Measurements from ENCODE around the gene IARS1. TPM values are rescaled to one million over a fixed set of nuclear protein-coding genes. Genes with fewer than 3 reads are reported as not detected.

IARS1 gene
- total and polyA plus RNA-seq, 2 of the 8 experiments (the other 6 are each of a cell fraction or from before 2014, with no cell fraction given) = 74.9 to 243 TPM

DNA sequence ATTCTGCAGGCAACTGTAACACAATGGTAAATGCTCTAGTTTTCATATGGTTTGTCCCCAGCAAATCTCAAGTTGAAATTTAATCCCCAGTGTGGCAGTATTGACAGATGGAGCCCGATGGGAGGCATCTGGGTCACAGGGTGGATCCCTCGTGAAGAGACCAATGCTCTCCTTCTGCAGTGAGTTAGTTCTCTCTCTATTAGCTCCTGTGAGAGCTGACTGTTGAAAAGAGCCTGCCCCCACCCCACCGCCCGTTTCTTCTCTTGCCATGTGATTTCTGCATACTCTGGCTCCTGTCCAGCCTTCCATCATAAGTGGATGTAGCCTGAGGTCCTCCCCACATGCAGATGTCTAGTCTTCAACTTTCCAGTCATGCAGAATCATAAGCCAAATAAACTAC, 27.0 kb downstream of the IARS1 start:
- no peaks in the 10 kb centered on the region for H3K4me1 ChIP-seq (replicated peaks in 1 of 4; ENCODE audit: control insufficient read depth in 3 of 4, insufficient read depth in 4 of 4, low read length in 3 of 4)
- H3K23me2 ChIP-seq (ENCODE audit: low read depth, low read length) = no peaks in the 10 kb centered on the region
- H2BK5ac ChIP-seq (ENCODE audit: low read depth, low read length) = no peak overlapping the region
- H3K79me2 ChIP-seq (ENCODE audit: control insufficient read depth in 1 of 2, insufficient read depth in 2 of 2, low read length in 2 of 2) = no peaks in the 10 kb centered on the region
- H2AK5ac ChIP-seq (ENCODE audit: low read depth, low read length) = no peak overlapping the region
- no peak overlapping the region for H3K4me3 ChIP-seq (ENCODE audit: extremely low read depth in 1 of 4, insufficient read depth in 2 of 4, low read depth in 3 of 4, low read length in 4 of 4)
- no peak overlapping the region for H2AFZ ChIP-seq (ENCODE audit: low read length)
- H2BK20ac ChIP-seq (ENCODE audit: low read length) = no peak overlapping the region
- no peak overlapping the region for H2BK12ac ChIP-seq (ENCODE audit: low read depth, low read length)
- H4K5ac ChIP-seq (ENCODE audit: insufficient read length, low read depth, low read length) = no peak overlapping the region
- H3K23ac ChIP-seq (ENCODE audit: insufficient read length) = no peak overlapping the region
- H3K79me1 ChIP-seq (ENCODE audit: low read depth, low read length) = no peaks in the 10 kb centered on the region
- FAIRE-seq = no peak
- no peak overlapping the region for H4K8ac ChIP-seq (ENCODE audit: extremely low read depth, insufficient read depth, low read length)
- no peak overlapping the region for H3K9ac ChIP-seq (replicated peaks in 1 of 4; ENCODE audit: extremely low read depth in 1 of 4, low read depth in 3 of 4, low read length in 3 of 4)
- no peak overlapping the region for H3K4me2 ChIP-seq (ENCODE audit: insufficient read depth in 1 of 2, low read depth in 2 of 2, low read length in 2 of 2)
- H3K27ac ChIP-seq (ENCODE audit: low read depth, low read length) = no peak overlapping the region
- H3K36me3 ChIP-seq (ENCODE audit: control insufficient read depth in 2 of 4, insufficient read depth in 4 of 4, low read length in 3 of 4) = peaks cover 66 to 100% (median 95%) of the 10 kb centered on the region in 4 experiments
- H3K9me3 ChIP-seq (ENCODE audit: insufficient read depth in 2 of 2, low read depth in 1 of 2, low read length in 1 of 2) = no peaks in the 10 kb centered on the region
- peaks cover 4 to 7% of the 10 kb centered on the region in 2 experiments for H4K20me1 ChIP-seq (replicated peaks in 1 of 2; ENCODE audit: control insufficient read depth in 1 of 2, insufficient read depth in 2 of 2, low read length in 2 of 2)
- no peak overlapping the region for H2BK15ac ChIP-seq (ENCODE audit: low read length)
- WGBS, 2 experiments (ENCODE audit: extremely low coverage in 1 of 2, insufficient coverage in 1 of 2, insufficient read length in 1 of 2, insufficient replicate concordance in 2 of 2, low coverage in 1 of 2, low lambda C conversion rate in 2 of 2, missing lambda C conversion rate in 1 of 2) = 92% methylated on average over 4 of the region's 4 CpGs; no CpG with 5 or more reads in 1 of the 2 experiments
- no peaks in the 10 kb centered on the region for H3K27me3 ChIP-seq (replicated peaks in 1 of 4; ENCODE audit: control insufficient read depth in 3 of 4, extremely low read depth in 1 of 4, insufficient read depth in 3 of 4, low read length in 3 of 4)
- no peak for TF ChIP-seq MAFK (IDR thresholded peaks at IDR 0.05; ENCODE audit: low read depth, low read length)
- no peak for TF ChIP-seq SIX5 (IDR thresholded peaks at IDR 0.05; ENCODE audit: low read depth, low read length)
- TF ChIP-seq FOSL1 (IDR thresholded peaks at IDR 0.05; ENCODE audit: insufficient read depth, low read depth, low read length) = no peak
- no peak for TF ChIP-seq POLR2AphosphoS5 (IDR thresholded peaks at IDR 0.05; ENCODE audit: low read depth, low read length)
- TF ChIP-seq SUZ12 (IDR thresholded peaks at IDR 0.05; ENCODE audit: low read length) = no peak
- no peak for TF ChIP-seq GTF2F1 (IDR thresholded peaks at IDR 0.05; ENCODE audit: borderline replicate concordance, low read depth, low read length)
- no peak for TF ChIP-seq BCL11A (IDR thresholded peaks at IDR 0.05; ENCODE audit: low read depth in 2 of 2, low read length in 2 of 2)
- TF ChIP-seq SP1 (IDR thresholded peaks at IDR 0.05; ENCODE audit: low read depth, low read length) = no peak
- no peak for TF ChIP-seq POU5F1 (IDR thresholded peaks at IDR 0.05; ENCODE audit: low read depth, low read length)
- no peak overlapping the region for H3K14ac ChIP-seq (ENCODE audit: insufficient read length)
- H3K4ac ChIP-seq (replicated peaks; ENCODE audit: insufficient read length, low read depth, low read length) = no peak overlapping the region
- ChIA-PET POLR2A (ENCODE audit: partially characterized antibody) (interaction anchor here (1.0 to 5.8 kb wide), 11 partner anchors 10 to 59 kb away, joined by 3 to 66 read pairs (median 7); partner anchors contain the start of genes CENPP and NOL8), CTCF (ENCODE audit: partially characterized antibody) (interaction anchor here (0.6 to 0.7 kb wide), 2 partner anchors 24 to 128 kb away, joined by 3 read pairs; no protein-coding TSS in a partner anchor)
- no peak overlapping the region for H2BK120ac ChIP-seq (replicated peaks; ENCODE audit: low read depth, low read length)
- no peak overlapping the region for H3K56ac ChIP-seq (replicated peaks; ENCODE audit: insufficient read length, low read depth, low read length)
- DNase-seq (ENCODE audit: low read depth in 1 of 2, low spot score in 2 of 2) = no peak
- H4K91ac ChIP-seq (replicated peaks; ENCODE audit: insufficient read length, low read length) = no peak overlapping the region
- no peak overlapping the region for H3K18ac ChIP-seq (ENCODE audit: extremely low read depth, low read length)
